ENCODE data around the gene POLN.
A peak's percentile ranks its signal among the peaks of the same experiment; 100 is the strongest.

POLN gene

DNA sequence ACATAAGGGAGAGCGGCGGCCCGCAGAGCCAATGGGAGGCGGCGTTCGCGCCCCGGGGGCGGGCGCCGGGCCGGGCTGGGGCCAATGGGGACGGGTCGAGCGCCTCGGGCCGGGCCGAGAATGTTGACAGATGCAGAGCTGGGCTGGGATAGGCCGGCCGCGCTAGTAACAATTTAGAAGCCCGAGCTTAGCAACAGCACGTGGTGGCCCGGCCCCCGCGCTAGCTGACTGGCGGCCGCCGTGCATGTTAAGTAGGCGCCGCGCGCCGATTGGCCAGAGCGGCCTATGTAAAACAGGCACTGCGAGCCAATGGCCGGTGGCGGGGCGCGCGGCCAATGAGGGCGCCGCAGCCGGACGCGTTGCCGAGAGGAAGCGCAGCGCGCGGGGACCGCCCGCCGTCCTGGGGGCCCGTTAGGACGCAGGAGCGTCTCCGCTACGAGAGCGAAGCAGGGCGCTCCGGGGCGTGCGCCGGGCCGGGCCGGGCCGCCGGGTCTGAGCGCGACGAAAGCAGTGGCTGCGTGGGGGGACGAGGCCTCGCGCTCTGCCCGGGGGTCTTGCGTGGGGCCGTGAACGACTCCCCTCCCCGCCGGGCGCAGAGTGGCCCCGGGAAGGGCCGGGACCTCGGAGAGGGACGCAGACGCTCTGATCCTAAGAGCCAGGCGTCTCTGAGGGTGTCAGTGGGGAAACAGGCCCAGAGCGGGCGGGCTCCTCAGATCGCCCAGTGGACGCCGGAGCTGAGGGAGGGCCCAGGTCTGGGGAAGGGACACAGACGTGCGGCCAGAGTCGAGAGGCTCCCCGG, 20.4 kb upstream of the POLN start:
- peak; percentile 98 for DNase-seq

DNA sequence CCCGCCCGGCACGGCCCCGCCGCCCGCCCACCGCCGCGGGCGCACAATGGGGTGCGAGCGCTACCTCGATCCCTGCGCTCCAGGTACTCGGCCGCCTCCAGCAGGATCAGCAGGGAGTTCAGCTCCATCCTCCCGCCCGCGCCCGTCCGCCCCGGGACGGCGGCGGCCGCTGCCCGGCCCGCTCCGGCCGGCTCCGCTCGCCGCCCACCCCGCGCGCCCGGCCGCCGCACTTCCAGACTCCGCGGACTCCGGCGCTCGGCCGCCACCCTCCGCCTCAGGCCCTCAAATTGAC, 19.9 kb upstream of the POLN start, which contains the start of gene MXD4:
TSS of gene MXD4 (minus strand) at position 257 of the 292 bp plus-strand sequence. CDS start at position 128, 129 bp downstream.
- DNase-seq = no peak

DNA sequence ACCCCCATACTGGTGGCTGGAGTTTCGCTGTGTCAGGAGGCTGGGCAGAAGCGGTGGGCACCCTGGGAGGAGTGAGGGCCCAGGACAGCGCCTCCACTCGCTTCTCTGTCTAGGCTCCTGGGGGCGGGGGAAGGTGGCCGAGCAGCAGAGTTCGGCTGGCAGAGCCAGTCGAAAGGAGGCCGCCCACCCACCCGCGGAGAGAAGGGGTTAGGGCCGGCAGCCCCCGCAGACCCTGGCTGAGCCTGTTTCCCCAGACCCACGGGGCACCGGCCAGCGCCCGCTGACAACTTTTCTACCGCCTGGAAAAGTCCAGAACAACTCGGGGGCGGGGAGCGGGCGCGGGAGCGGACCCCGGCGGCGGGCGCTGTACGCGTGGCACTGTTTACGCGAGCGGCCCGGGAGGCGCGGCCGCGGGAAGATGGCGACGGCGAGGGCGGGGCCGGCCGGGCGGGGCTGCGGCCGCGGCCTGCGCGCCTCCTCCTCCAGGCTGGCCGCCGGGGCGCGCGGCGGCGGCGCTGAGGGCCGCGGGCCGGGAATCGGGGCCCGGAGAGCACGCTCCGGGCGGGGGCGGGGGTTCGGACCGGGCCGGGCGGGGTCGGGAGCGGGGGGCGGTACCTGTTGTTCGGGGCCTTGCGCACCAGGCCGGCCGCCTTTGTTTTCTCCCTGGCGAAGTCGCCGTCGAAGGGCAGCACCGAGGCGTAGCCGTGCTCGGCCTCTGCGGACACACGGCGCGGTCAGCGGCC, 19.4 kb upstream of the POLN start:
- no peak for DNase-seq

DNA sequence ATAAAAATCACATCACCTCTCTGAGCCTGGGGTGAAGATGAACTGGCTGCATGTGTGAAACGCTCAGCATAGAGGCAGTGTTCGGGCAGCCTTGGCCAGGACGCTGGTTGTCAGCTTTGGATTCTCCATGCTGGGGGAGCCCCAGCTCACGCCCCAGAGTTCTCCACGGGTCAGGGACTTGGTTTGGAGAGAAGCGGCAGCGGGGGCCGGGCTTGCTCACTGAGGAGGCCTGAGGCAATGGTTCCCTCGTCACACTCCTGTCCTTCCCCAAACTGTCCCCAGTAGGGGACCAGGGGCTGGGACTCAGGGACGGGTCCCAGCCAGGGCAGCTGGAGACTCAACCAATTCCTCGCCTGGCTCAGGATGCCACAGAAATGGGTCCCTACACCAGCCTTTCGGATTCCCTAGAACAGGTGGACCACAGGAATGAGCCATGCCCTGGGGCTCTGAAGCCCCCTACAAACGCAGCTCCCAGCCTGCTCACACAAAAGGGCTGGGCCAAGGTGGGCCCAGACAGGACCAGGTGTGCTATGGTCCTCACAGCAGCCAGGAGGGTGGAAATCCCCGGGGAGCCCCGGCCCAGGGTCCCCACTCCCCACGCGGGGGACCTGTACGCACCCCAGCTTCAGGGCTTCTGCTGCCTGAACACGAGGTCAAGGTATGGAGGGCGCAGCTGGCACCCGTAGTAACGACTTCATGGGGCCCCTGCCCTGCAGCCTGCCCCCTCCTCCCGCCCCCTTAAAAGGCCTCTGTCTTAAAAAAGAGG, 18.6 kb upstream of the POLN start:
- no peak for DNase-seq

DNA sequence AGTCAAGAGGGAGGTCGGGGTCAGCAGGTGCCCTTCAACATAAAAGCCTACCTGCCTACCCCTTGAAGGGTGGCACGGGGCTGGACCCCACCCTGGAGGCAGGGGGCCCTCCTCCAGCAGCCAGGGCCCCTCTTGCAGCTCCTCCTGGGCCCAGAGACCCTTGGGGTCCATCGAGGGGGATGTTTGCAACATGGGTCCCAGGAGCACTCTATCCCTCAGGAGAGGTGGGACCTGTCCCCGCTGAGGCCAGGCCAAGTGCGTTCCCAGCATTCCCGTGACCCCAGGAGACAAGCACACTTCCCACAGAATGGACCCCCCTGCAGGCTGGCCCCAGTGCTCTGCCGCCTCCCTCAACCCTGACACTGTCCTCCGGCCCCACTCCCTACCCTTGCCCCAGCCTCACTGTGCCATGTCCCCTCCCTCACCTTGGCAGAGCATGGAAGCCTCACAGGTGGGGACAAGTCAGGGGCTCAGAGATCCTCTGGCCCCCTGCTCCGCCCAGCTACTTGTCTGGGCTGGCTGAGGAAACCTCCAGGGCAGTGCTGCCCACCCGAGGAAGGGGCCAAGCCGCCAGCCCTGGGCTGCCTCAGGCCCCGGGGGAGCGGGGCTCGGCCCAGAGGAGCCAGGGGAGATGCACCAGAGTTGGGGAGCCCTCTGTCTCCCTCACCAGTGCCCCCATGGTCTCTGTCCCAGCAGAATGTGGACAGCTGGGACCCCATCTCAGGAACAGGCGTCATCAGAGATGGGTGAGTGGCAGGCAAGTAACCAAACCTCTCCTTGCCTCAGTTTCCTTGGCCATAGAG, 17.8 kb upstream of the POLN start:
- no peak for DNase-seq

DNA sequence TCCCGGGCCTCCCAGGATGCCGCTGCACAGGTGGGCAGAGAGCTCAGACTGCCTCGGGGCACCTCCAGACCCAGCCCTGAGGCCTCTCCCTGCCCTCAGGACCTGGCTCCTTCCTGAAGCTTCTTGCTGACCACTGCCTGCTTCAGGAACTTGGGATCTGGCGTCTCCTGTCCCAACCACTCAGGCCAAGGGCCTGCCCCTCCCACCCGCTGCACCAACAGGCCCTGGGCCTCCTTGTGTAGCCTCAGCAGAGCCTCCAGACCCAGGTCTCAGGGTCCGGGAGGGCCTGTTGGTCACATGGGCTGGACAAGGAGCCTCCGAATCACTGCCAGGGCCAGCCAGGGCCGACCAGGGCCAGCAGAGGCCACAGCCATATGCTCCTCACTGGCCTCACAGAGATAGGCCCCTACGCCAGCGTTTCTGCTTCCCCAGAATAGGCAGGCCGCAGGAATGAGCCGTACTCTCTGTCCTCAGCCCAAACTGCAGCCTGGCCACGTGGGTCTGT, 17.2 kb upstream of the POLN start:
- DNase-seq = no peak

DNA sequence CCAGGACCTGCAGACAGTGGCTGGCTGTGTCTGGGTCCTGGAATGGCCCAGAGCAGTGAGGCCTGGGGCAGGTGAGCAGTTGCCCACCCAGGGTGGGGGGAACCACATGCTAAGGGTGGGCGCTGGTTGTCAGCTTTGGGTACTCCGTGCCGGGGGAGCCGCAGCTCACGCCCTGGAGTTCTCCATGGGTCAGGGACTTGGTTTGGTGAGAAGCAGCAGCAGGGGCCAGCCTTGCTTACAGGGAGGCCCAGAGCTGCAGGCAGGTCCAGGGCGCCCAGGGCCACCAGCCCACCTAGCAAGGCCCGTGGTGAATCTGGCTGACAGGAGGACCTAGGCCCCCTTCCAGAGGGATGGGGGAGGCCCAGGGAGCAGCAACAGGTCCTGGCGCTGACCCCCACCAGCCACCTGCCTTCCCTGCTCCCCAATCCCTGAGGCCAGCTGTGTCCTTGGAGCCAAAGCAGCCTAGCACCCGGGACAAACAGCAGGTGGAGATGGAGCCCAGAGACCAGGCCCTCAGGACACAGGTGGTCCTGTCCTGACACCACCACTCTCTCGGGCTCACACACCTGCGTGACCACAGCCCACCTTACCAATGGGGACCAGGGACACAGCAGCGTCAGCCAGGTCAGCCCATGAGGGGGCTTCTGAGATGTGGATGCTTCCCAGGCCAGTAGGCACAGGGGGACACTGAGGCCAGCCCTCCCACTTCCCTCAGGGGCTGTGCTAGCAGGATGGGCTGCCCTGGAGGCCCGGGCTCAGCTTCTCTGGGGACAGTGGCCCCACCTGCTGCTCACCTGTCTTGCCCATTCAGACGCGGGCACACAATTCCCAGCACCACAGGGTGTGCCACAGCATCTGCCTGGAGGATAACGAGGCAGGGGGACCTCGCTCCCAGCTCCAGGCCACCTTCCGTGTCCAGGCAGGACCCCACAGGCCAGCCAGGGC, 16.4 kb upstream of the POLN start:
- DNase-seq = no peak

DNA sequence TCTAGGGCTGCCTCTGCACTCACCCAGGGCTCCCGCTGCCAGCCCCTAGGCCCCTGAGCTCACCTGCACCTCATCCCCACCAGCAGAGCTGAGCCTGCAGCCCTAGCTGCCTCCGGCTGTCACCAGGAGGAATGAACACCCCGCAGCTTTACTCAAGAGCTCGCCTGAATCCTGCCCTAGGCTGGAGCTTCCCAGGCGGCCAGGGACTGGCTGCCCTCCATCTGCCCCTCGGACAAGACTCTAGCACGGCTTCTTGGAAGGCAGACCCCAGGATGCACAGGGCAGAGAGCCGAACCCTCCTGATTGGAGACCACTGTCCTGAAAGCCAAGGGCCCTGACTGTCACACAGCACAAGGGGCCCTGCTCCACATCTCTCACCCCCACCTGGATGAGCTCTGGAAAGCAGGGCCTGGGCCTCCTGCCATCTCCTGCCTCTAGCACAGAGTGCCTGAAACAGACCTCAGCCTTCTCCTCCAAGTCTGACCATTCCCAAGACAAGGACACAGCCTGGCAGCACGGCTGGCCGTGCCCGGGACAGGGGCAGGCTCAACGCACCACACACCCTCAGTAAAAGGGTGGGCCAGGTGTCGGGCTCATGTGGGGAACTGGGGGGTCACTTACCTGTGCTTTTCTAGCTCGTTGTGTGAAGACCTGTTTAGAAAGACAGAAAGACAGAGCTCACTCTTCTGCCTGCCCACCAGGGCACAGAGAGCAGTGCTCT, 15.6 kb upstream of the POLN start:
- no peak for DNase-seq

DNA sequence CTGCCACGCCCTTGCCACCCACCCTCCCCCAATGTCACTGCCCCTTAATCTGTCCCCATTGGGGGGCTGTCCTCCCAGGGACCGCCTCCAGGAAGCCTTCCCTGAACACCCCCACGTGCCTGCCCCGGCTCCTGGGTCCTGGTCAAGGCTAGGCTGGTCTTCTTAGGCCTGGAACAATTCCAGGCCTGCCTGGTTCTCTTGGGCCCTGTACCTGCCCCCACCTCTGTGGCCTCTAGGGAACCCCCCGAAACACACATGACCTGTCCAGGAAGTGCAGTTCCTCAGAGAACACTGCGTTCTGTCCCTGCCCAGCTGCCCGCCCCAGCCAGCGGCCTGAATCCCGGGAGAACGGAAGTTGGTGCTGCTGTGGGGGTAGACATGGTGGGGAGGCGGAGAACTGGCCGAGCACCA, 14.9 kb upstream of the POLN start:
- DNase-seq = no peak

DNA sequence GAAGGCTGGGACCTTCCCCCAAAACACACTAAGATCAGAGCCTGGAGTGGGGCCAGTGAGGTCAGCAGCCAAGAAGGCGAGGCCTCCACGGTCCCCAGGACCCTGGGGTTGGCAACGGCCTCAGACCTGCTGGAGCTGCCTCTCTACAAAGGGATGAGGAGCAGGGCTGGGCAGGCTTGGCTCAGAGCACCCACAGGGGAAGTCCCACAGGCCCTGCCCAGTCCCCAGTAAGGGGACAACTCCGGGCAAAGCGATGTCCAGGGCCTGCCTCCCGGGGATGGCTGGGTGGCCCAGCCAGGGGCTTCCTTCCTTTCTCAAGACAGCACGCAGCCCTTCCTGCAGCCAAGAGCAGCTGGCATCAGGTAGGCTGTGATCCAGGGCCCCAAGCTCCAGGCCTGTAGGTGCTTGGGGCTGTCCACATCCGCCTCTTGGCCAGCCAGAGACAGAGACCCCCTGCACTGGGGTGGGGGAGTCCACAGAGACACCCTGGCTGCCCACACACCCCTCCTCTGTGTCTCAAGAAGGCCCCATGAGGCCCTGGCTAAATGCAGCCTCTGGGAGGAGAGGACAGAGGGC, 14.3 kb upstream of the POLN start:
- DNase-seq = no peak

DNA sequence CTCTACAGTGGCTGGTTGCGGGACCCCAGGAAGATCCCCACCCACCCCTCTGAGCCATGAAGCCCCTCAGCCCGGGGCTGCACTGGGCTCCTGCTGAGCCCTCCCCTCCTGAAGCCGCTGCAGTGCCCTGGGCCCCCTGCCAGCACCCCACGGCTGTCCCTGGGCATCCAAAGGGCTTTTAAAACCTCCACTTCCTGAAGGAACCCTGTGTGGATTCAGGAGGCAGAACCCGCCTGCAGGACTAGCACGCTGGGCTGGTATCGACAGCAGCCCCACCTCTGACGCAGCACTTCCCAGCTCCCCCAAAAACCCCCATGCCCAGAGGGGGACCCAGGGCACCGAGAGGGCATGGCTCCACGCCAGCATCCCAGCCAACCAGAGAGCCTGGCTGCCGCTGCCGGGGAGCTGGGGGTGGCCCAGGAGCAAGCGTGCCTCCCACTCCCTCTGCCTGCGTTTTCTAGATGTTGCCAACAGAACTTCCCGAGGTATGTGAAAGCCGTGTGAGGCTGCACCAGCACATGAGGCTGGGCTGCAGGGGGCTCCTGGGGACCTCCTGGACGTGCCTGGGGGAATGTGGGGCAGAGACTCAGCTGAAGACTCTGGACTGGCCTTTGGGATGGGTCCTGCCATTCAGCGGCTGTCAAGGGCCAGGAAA, 13.7 kb upstream of the POLN start:
- no peak for DNase-seq

DNA sequence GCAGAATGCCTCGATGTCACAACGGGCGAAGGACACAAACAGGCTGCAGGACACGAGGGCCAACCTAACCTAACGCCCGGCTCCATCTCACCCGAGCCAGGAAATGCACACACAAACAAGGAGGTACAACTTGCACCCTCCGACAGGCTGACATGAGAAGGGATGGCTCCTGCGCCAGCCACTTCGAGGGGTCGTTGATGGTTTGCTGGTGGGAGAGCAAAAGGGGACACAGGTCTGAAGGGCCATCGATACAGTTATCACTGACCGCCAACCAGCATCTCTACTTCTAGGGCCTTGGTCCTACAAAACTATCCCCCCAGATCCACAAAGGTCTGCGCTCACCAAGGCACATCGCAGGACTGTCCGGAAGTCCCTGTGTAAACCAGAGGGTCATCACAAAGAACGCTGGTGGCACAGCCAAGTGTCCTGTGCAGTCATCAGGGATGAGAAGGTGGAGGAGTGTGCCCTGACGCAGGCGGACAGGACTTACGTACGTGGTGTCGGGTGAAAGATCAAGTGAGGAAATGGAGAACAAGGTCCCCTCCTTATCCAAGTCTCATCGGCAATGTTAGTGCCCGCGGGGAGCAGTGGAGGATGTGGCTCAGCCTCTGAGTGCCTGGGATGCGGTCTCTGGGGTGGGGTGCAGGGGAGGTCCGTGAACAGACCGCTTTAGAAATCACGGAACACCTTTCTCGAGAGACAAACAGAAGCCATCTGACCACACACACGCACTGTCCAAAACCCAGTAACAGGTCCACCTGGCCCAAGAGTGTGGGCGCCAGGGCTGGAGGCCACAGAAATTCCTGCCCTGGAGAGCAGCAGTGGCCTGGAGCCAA, 13.0 kb upstream of the POLN start:
- DNase-seq = no peak

DNA sequence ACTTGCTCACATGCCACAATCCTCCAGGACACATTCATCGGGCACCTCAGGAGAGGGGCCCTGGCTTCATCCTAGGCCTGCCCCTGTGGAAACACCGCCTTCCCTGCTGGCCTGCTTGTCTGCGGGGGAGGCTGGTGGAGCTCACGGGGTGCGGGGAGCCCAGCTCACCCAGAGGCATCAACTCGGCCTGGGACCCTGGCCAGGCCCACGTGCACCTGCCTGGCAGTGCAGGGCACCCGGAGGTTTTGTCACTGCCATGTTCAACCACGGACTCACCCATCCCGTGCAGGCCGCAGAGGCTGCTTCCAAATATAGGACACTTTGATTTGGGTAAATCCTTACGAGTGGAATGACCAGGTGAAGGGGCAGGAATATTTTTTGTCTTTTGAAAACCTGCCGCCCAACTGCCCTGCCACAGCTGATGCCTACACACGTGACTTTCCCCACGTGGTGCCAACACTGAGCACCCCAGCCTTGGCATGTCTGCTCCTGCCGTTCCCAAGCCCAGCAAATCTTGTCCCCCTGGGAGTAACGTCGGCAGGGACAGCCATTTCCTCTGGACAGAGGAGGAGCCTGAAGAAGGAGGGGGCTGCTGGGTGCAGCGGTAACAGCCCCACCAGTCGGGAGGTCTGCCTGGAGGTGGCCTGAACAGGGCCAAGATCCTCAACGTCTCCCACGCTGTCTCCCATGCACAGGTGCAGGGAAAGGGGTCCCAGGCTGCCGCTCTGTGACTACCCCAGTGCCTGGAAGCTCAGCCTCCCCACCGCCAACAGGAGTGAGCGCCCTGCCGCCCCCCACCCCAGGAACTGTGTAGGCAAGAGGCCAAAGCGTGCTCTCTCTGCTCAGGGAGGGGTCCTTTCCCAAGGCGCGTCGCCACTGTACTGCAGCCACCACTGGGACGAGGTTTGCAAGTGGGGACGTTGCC, 11.5 kb upstream of the POLN start:
- no peak for DNase-seq

DNA sequence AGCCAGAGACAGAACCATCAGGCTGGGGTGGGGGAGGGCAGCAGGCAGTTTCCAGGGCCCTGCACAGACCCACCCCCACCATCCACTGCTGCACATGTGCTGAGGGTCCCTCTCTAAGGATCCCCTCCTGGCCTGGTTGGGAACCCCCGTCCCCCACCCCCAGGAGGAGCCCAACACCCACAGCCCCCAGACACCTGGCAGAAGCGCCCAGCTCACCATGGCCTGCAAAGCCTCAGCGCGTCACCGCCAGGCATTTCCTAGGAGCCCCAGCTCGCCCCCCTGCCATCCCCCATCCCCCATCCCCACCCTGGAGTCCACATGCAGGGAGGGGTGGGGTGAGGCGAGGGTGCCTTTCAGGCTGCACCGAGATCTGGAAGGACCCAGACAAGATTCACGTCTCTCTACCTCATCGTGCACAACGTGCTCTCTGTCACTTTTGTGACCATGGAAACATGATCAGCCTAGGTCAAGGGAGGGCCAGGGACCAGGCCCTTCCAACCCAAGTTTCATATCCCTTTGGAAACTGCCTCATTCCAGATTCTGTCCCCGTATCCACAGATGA, 10.7 kb upstream of the POLN start:
- DNase-seq = no peak

DNA sequence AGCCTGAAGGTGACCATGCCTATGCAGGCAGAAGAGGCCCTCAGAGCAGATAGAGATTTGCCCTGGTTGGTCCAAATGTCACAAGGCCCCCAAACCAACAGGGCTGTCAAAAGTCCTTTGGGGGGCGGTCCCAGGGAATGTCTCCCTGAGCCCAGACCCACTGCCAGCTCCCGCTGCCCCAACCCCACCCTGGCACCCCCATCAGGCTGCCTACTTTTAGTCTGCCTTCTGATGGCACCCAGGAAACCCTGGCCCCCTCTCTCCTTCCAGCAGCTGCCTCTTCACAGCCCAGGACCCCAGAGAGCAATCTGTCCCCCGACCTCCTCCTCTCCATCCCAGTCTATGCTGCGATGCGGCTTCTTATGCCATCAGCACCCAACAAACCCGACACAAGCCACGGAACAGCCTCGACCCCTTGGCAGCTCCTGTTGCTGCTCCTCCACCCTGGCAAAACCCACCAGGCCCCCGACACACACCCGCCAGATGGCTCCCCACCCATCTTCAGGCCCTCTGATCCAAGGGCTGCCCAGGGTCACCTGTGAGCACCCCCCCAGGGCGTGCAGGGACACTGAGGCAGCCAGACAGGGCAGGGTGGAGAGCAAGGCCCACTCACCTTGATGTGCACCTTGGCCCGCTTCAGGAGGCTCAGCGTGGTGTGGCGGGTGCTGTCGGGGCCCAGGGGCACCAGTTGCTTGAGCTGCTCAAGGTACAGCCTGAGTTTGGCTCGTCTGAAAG, 10.0 kb upstream of the POLN start:
- DNase-seq = no peak

DNA sequence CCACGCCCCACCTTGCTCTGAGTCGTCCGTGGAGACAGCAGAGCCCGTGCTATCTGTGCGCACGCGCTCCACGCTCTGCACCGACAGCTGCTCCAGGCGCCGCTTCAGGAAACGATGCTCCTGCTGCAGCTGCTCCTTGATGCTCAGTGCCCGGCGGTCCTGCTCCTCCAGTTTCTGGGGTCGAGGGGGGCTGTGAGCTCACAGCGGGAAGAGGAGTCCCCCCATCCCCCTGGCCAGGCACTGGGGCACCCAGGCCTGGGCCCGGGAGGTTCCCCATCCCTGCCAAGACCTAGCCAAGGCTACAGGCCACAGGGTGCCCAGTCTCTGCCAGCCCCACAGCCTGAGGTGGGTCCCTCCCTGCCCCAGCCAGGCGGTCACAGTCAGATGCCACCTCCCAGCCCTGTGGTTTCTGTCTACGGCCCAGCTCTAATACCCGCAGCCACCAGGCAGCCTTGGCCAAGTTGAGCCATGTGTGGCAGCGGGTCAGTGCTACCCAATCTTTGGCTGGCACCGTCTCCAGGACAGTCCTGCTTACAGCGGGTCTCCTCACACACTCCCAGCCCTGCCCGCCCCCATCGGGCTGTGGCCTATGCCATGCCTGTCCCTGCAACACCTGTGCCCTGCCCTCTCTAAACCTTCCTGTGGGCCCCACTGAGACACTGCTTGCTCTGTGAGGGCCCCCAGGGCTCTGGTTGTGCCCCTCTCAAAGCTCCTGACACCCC, 9.3 kb upstream of the POLN start:
- no peak for DNase-seq
